Esophagus mucosa (tissue), 1 donor: ENCODE data around the gene GMPR. TPM values are rescaled to one million over a fixed set of nuclear protein-coding genes. Genes with fewer than 3 reads are reported as not detected.

ENCODE experiments used
- ATAC-seq: fragments of 200-7000 bp; cut with Tn5 transposase; one replicate; pipeline ENCODE4 v1.9.1; 2020
- total RNA-seq: library from RNA; stranded (reverse); gene quantifications from one replicate; pipeline ENCODE4 v1.2.4, GENCODE V29; 2023
- donor health status: DM: yes; HTN: yes; CAD: no.

The GMPR gene
- total RNA-seq, 1 donor from 2014 or later, result 0.80 TPM

GRCh38 chr6:16273256-16273655 lies 34.9 kb downstream of the GMPR start:
- ATAC-seq, result no peak

- no peak for ATAC-seq
These were observed 36.1 kb downstream of the GMPR start for GRCh38 chr6:16274483-16274882.

- no peak for ATAC-seq
These were observed 36.6 kb downstream of the GMPR start for GRCh38 chr6:16274885-16275589.

GRCh38 chr6:16277101-16277981 lies 39.0 kb downstream of the GMPR start:
- peak; percentile 89 for ATAC-seq

GRCh38 chr6:16278048-16278724 lies 39.8 kb downstream of the GMPR start:
- peak; percentile 41 for ATAC-seq

GRCh38 chr6:16278750-16279149 lies 40.4 kb downstream of the GMPR start:
- ATAC-seq, result no peak

- no peak for ATAC-seq
These were observed 40.9 kb downstream of the GMPR start for GRCh38 chr6:16279243-16279642.

- ATAC-seq, result no peak
These were observed 44.0 kb downstream of the GMPR start for GRCh38 chr6:16282370-16282769.

- ATAC-seq, result no peak
These were observed 46.1 kb downstream of the GMPR start for GRCh38 chr6:16284472-16284871.

GRCh38 chr6:16285467-16286150 lies 47.2 kb downstream of the GMPR start:
- no peak for ATAC-seq

- peak; percentile 42 for ATAC-seq
These were observed 47.8 kb downstream of the GMPR start for GRCh38 chr6:16286151-16286522.

- no peak for ATAC-seq
These were observed 49.8 kb downstream of the GMPR start for GRCh38 chr6:16288163-16288562.

- ATAC-seq, result no peak
These were observed 53.4 kb downstream of the GMPR start for GRCh38 chr6:16291739-16292138.

GRCh38 chr6:16292432-16292831 lies 54.0 kb downstream of the GMPR start:
- ATAC-seq, result no peak

GRCh38 chr6:16292942-16293341 lies 54.6 kb downstream of the GMPR start:
- ATAC-seq, result peak; percentile 58

GRCh38 chr6:16294371-16294770 lies 56.0 kb downstream of the GMPR start:
- ATAC-seq, result no peak

- no peak for ATAC-seq
These were observed 56.7 kb downstream of the GMPR start for GRCh38 chr6:16295060-16295459.

- no peak for ATAC-seq
These were observed 57.1 kb downstream of the GMPR start for GRCh38 chr6:16295471-16295870.

GRCh38 chr6:16296061-16296670 lies 57.8 kb downstream of the GMPR start:
- no peak for ATAC-seq

- ATAC-seq, result no peak
These were observed 61.5 kb downstream of the GMPR start for GRCh38 chr6:16299861-16300260.

GRCh38 chr6:16301511-16301910 lies 63.1 kb downstream of the GMPR start:
- no peak for ATAC-seq
